Smooth muscle cell (in vitro differentiated cells): ENCODE results near the gene CSPG4. TPM values are rescaled to one million over a fixed set of nuclear protein-coding genes. Genes with fewer than 3 reads are reported as not detected.

Source experiments
- DNase-seq: peaks from one replicate; lab custom pipeline; 2025; ENCODE audit not compliant: unreplicated experiment; lab: John Stamatoyannopoulos, UW
- H2AFZ ChIP-seq: fragments of 200-600 bp; sonication (generic); 2 replicates; pipeline ENCODE4 v1.6.0; 2016; ENCODE audit warnings: antibody characterized with exemption, low read depth, mild to moderate bottlenecking
- H3F3A ChIP-seq: fragments of 200-600 bp; sonication (generic); 2 replicates; pipeline ENCODE4 v1.6.0; 2017; ENCODE audit warnings: antibody characterized with exemption, low read depth
- H3K27ac ChIP-seq: fragments of 200-600 bp; sonication (generic); 2 replicates; pipeline ENCODE4 v1.5.1; 2016; ENCODE audit warnings: low read depth, mild to moderate bottlenecking
- H3K27me3 ChIP-seq: fragments of 200-600 bp; sonication (generic); 2 replicates; pipeline ENCODE4 v1.6.1; 2016; ENCODE audit warnings: low read depth, mild to moderate bottlenecking
- H3K36me3 ChIP-seq: fragments of 200-600 bp; sonication (generic); 2 replicates; pipeline ENCODE4 v1.5.1; 2016; ENCODE audit warnings: low read depth
- H3K4me1 ChIP-seq: fragments of 200-600 bp; sonication (generic); 2 replicates; pipeline ENCODE4 v1.5.1; 2016; ENCODE audit warnings: low read depth
- H3K4me2 ChIP-seq: fragments of 200-600 bp; sonication (generic); 2 replicates; pipeline ENCODE4 v1.6.0; 2016; ENCODE audit warnings: mild to moderate bottlenecking
- H3K4me3 ChIP-seq: fragments of 200-600 bp; sonication (generic); 2 replicates; pipeline ENCODE4 v1.5.1; 2016; ENCODE audit warnings: mild to moderate bottlenecking
- H3K79me2 ChIP-seq: fragments of 200-600 bp; sonication (generic); 2 replicates; pipeline ENCODE4 v1.6.0; 2016; ENCODE audit warnings: low read depth, mild to moderate bottlenecking
- H3K9ac ChIP-seq: fragments of 200-600 bp; sonication (generic); 2 replicates; pipeline ENCODE4 v1.6.0; 2016; ENCODE audit warnings: low read depth
- H3K9me3 ChIP-seq: fragments of 200-600 bp; sonication (generic); replicated peaks from 2 replicates; pipeline ENCODE4 v1.5.1; 2016; ENCODE audit warnings: low read depth
- H4K20me1 ChIP-seq: fragments of 200-600 bp; sonication (generic); 2 replicates; pipeline ENCODE4 v1.6.0; 2016; ENCODE audit warnings: low read depth
- WGBS: methylation state at CpG from one replicate; pipeline ENCODE4 v1.1.7; 2016; ENCODE audit warnings: low lambda C conversion rate; 5-methylcytosine and 5-hydroxymethylcytosine counted together
- polyA plus RNA-seq: library from polyadenylated mRNA; unstranded; fragments of >200 nt; fragmentation: Nextera tagmentation; extraction: Ambion mirVana; gene quantifications from 2 replicates; pipeline ENCODE4 v1.2.1, GENCODE V29; 2016
- total RNA-seq: library from RNA; depleted of rRNA; stranded (reverse); fragments of >200 nt; gene quantifications from 2 replicates; pipeline ENCODE4 v1.2.3, GENCODE V29; 2014
- TF ChIP-seq, protein P1 (sequence below): fragments of 200-600 bp; sonication (generic); IDR thresholded peaks from 2 replicates; pipeline ENCODE4 v1.5.1; 2017; ENCODE audit warnings: borderline replicate concordance, mild to moderate bottlenecking, antibody characterized with exemption; ENCODE audit not compliant: insufficient read depth, poor library complexity, severe bottlenecking

Gene CSPG4
- total and polyA plus RNA-seq, 2 experiments from 2014 or later: 35.3 to 54.9 TPM

DNA sequence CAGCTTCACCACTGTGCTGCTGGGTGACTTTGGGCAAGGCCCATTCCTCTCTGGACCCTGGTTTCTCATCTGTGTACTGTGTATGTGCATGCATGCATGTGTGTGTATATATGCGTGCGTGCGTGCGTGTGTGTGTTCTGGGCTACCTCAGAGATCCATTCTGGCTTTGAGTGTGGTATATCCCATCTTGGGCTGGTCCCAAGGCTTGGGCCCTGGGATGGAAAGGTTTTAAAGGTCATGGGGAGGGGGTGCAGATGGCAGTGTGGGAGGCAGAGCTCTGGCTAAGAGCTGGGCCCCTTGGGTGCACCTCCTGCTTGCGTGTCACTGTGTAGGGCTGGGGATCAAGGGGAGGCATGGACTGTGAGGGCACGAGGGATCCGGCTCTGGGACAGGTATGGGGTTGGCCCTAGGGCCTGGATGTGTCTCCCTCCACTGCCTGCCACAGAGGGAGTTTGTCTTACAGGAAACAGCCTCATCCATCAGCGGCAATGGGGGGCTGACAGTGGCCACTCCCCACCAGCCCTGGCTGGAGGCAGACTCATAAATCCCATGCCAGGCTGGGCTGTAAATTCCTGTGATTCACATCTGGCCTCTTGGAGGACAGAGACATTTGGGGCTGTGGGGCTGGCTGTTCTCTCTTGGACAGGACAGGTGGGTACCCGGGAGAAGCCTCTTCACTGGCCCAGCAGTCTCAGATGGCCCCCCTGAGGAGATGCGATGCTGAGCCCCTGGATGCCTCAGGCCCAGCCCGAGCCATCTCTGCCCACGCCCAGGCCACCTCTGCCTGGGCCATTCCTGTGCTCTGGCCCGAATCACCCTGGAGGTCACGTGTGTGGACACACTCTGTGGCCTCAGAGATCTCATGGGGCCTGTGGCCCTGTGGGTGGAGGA is 21.4 kb upstream of the CSPG4 start:
- no peaks in the 10 kb centered on the region for H3K79me2 ChIP-seq
- no peak overlapping the region for H3K9ac ChIP-seq
- no peak overlapping the region for H3K4me3 ChIP-seq
- DNase-seq: no peak
- H3F3A ChIP-seq: no peaks in the 10 kb centered on the region
- H3K9me3 ChIP-seq: no peaks in the 10 kb centered on the region
- no peaks in the 10 kb centered on the region for H3K27me3 ChIP-seq
- TF ChIP-seq, protein P1, sequence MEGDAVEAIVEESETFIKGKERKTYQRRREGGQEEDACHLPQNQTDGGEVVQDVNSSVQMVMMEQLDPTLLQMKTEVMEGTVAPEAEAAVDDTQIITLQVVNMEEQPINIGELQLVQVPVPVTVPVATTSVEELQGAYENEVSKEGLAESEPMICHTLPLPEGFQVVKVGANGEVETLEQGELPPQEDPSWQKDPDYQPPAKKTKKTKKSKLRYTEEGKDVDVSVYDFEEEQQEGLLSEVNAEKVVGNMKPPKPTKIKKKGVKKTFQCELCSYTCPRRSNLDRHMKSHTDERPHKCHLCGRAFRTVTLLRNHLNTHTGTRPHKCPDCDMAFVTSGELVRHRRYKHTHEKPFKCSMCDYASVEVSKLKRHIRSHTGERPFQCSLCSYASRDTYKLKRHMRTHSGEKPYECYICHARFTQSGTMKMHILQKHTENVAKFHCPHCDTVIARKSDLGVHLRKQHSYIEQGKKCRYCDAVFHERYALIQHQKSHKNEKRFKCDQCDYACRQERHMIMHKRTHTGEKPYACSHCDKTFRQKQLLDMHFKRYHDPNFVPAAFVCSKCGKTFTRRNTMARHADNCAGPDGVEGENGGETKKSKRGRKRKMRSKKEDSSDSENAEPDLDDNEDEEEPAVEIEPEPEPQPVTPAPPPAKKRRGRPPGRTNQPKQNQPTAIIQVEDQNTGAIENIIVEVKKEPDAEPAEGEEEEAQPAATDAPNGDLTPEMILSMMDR: no peak
- H2AFZ ChIP-seq: no peak overlapping the region
- H3K4me2 ChIP-seq: peak overlapping the region; percentile 54
- no peaks in the 10 kb centered on the region for H3K36me3 ChIP-seq
- no peaks in the 10 kb centered on the region for H4K20me1 ChIP-seq
- WGBS: 77% methylated on average over 14 of the region's 14 CpGs
- no peak overlapping the region for H3K27ac ChIP-seq
- H3K4me1 ChIP-seq: no peaks in the 10 kb centered on the region

- WGBS: 35% methylated on average over 12 of the region's 12 CpGs
- Histone ChIP-seq H2AFZ (no peak overlapping the region), H3K9ac (no peak overlapping the region), H3K4me2 (peak overlapping the region; percentile 51), H3K9me3 (no peaks in the 10 kb centered on the region), H3K4me1 (no peaks in the 10 kb centered on the region), H3K27ac (no peak overlapping the region), H3K36me3 (no peaks in the 10 kb centered on the region), H4K20me1 (no peaks in the 10 kb centered on the region), H3K79me2 (no peaks in the 10 kb centered on the region), H3K4me3 (no peak overlapping the region), H3F3A (no peaks in the 10 kb centered on the region), H3K27me3 (no peaks in the 10 kb centered on the region)
- peak; percentile 37 for DNase-seq
- TF ChIP-seq, protein P1: peak; percentile 77
Observed at GRCh38 chr15:75732809-75733451, 20.3 kb upstream of the CSPG4 start.

DNA sequence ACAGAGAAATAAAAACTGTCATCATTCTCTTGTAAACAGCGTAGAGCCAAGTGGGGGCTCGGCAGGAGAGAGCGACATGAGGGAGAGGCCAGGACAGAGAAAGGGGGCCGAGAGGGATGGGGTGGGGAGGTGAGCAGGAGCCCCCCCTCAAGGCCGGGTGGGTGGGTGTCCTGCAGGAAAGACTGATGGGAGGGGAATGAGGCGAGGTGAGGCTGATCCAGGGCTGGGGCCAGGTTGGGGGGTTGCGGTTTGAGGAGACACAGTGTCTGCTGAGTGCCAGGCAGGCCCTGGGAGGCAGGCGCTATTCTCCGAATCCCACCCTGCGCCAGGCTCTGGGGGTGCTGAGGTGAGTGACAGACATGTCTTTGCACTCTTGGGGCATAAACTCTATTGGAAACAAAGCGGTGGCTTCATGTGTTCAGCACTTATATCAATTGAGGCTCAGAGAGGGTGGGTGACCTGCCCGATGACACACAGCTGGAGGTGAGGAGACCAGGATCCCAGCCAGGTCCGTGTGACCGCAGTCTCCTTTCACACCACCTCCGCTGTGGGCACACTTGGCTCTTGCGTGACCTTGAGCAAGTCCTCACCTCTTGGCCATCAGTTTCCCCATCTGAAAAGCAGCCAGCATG is 19.6 kb upstream of the CSPG4 start:
- H4K20me1 ChIP-seq: no peaks in the 10 kb centered on the region
- H3K27ac ChIP-seq: no peak overlapping the region
- H3K79me2 ChIP-seq: no peaks in the 10 kb centered on the region
- H3K4me3 ChIP-seq: no peak overlapping the region
- no peaks in the 10 kb centered on the region for H3K4me1 ChIP-seq
- no peaks in the 10 kb centered on the region for H3K36me3 ChIP-seq
- no peaks in the 10 kb centered on the region for H3F3A ChIP-seq
- H3K27me3 ChIP-seq: no peaks in the 10 kb centered on the region
- H3K9ac ChIP-seq: no peak overlapping the region
- TF ChIP-seq, protein P1: no peak
- 75% methylated on average over 13 of the region's 16 CpGs for WGBS
- H3K4me2 ChIP-seq: peak overlapping the region; percentile 51
- no peak overlapping the region for H2AFZ ChIP-seq
- no peaks in the 10 kb centered on the region for H3K9me3 ChIP-seq
- no peak for DNase-seq
